H1 (cell line): ENCODE results near the gene CLVS2. TPM values are rescaled to one million over a fixed set of nuclear protein-coding genes. Genes with fewer than 3 reads are reported as not detected.

Experiments
- CHD7 ChIP-seq: fragments of 300-600 bp; sonication (generic); IDR thresholded peaks from 2 replicates; pipeline ENCODE4 v1.7.1; 2012; ENCODE audit warnings: low read length, moderate library complexity, mild to moderate bottlenecking, inconsistent platforms; ENCODE audit not compliant: insufficient replicate concordance
- EGR1 ChIP-seq: IDR thresholded peaks from 2 replicates; pipeline ENCODE4 v1.6.1; 2011; ENCODE audit warnings: low read depth, low read length, borderline replicate concordance
- JUN ChIP-seq: IDR thresholded peaks from 2 replicates; pipeline ENCODE4 v1.6.1; 2011; ENCODE audit warnings: low read depth, mild to moderate bottlenecking, improper control_type of control experiment, low read length
- RBBP5 ChIP-seq: IDR thresholded peaks from 2 replicates; pipeline ENCODE4 v1.7.1; 2012; ENCODE audit warnings: low read depth, mild to moderate bottlenecking, inconsistent platforms, low read length, moderate library complexity, borderline replicate concordance
- TAF1 ChIP-seq: IDR thresholded peaks from 2 replicates; pipeline ENCODE4 v1.6.1; 2011; ENCODE audit warnings: mild to moderate bottlenecking, low read depth, low read length
- polyA plus RNA-seq, 7 experiments: library from polyadenylated mRNA; depleted of rRNA in 3 of 7; stranded (reverse) in 5 of 7; unstranded in 2 of 7; fragments of >200 nt in 5 of 7; fragments of 200-250 nt in 2 of 7; gene quantifications; 1 replicate in 5 of 7; 2 replicates in 1 of 7; 4 replicates in 1 of 7; pipeline versions ENCODE4 v1.2.1 to v1.2.3, GENCODE V29; 2011 to 2013; ENCODE audit warnings: missing spikeins in 2 of 7, mixed read lengths in 2 of 7
- total RNA-seq: library from RNA; stranded (reverse); fragmentation: NEBNext Ultra II Directional; extraction: Animal tissue kit (Norgen Biotek cat#: 25700); gene quantifications from 2 replicates; pipeline ENCODE4 v1.2.1, GENCODE V29; 2021

Gene CLVS2
- total and polyA plus RNA-seq, 2 of the 8 experiments (the other 6 are each of a cell fraction or from before 2014, with no cell fraction given), result 0.30 to 0.73 TPM

GRCh38 chr6:123030282-123030681, 34.2 kb downstream of the CLVS2 start (continued):
- no peak for TF ChIP-seq CHD7
- TF ChIP-seq TAF1, result no peak
- TF ChIP-seq EGR1, result no peak
- no peak for TF ChIP-seq RBBP5
- TF ChIP-seq JUN, result no peak
